HG02884 (cell line): ENCODE measurements around the gene RIBC2.
"Not testable (repeated sequence)": the region's sequence is repeated elsewhere in the genome, so short reads cannot be mapped to it uniquely, and the experiment has no call there.

Experiments
- ATAC-seq: cut with Tn5 transposase; IDR thresholded peaks from one replicate; pipeline ENCODE4 v1.9.1; 2021; ENCODE audit warnings: mild to moderate bottlenecking, moderate library complexity; ENCODE audit not compliant: unreplicated experiment

Gene RIBC2, protein sequence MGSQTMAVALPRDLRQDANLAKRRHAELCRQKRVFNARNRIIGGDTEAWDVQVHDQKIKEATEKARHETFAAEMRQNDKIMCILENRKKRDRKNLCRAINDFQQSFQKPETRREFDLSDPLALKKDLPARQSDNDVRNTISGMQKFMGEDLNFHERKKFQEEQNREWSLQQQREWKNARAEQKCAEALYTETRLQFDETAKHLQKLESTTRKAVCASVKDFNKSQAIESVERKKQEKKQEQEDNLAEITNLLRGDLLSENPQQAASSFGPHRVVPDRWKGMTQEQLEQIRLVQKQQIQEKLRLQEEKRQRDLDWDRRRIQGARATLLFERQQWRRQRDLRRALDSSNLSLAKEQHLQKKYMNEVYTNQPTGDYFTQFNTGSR

DNA sequence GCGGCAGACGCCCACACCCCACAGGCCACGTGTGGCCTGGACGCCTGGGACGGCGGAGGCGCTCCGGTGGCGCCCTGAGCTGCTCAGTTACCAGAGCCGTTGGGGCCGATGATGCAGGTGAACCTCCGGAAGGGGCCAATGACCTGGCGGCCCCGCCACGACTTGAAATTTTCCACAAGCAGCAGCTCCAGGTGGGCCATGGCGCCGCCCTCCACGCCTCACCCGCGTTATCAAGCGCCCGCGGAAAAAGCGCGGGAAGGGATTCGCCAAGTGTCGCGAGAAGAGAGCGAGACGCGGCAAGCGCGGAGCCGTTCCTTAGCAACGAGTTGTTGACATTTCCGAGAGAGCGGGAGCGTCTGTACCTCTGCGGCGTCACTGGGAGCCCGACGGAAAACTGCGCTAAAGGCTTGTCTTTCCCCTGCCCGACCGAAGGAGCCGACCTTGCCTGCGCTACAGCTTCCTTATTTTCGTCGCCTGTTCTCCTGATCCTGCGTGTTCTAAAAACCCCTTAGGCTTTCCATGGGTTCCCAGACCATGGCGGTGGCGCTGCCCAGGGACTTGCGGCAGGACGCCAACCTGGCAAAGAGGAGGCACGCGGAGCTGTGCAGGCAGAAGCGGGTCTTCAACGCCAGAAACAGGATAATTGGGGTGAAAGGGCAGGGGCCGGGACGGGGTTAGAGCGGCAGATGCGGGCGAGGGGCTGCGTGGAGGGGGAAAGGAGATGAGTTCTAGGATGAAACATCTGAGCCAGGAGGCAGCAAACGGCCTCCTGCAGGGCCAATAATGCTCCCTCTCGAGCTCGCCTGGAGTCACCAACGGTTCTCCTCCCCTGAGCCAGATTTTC lies at the start of gene RIBC2, which contains the start of gene SMC1B:
TSS of gene RIBC2 (plus strand) at position 326 of the 844 bp plus-strand sequence. CDS start at position 520, 194 bp downstream.
TSS of gene SMC1B (minus strand) at position 232 of the 844 bp plus-strand sequence. CDS start at position 200, 32 bp downstream.
- ATAC-seq = no peak

DNA sequence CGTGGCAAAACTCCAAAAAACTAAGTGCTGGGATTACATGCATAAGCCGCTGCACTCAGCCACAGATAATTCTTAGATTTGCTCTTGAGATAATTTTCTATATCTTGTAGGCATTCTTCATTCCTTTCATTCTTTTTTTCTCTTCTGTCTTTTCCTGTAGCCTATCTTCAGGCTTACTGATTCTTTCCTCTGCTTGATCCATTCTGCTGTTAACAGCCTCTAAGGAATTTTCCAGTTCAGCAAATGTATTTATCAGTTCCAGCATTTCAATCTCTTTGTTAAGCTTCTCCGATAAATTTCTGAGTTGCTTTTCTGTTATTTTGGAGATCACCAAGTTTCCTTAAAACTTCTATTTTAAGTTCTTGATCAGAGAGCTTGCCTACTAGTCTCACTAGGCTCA lies 46.8 kb upstream of the RIBC2 start:
- ATAC-seq = no peak

DNA sequence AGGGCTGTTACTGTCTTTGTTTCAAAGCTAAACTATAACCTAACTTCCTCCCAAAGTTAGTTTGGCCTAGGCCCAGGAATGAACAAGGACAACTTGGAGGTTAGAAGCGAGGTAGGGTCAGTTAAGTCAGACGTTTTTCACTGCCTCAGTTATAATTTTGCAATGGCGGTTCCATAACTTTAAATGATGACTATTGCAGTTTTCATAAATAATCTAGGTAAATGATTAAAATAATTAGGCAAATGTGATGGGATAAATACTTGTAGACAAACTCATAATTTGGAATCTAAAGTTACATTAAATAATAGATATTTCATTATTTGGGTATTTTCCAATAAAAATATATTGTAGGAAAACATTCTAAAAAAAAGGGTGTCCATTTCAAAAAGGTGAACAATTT lies 39.9 kb upstream of the RIBC2 start:
- ATAC-seq = not testable (repeated sequence)

DNA sequence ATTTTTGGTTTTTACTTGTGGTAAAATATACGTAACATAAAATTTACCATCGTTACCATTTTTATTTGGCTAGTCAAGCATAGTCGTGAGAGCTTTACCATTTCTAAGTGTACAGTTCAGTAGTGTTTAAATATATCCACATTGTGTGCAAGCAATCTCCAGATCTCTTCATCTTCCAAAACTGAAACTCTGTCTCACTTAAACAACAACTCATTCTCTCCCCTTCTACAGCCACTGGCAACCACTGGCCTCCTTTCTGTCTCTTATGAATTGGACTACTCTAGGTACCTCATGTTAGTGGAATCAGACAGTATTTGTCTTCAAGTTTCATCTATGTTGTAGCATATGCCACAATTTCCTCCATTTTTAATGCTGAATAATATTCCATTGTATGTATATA lies 37.5 kb upstream of the RIBC2 start:
- ATAC-seq = no peak

DNA sequence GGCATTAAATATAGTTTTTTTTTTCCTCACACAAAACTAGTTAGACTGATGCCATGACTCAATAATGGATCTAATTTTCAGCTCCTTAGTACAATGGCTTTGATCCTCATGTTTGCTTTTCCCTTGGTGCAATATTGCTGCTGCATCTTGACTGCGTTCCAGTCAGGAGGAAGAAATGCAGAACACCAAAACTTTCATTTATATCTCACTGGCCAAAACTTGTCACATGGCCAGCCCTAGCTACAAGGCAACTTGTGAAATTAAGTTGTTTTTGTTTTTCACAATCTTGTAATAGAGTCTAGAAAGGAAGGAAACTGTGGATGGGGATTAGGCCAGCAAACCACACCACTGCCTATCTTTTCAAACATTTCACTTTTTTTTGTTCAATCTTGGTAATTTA lies 36.8 kb upstream of the RIBC2 start:
- ATAC-seq = no peak

DNA sequence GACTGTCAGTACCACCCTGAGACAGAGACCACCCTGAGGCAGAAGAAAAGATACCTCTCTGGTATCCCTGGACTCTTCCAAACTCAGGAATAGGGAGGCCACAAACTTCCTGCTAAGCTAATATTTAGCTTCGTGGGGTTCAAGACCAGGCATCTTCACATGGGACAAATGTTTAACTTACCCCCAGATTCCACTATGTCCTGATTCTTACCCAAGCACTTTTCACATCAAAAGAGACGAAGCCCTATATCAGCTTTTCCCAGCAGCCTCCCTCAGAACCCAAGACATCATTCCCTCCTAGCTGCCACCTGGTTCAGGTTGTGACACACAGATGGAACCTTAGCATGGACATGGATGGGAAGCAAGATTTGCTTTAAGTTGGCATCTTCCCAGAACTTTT lies 32.1 kb upstream of the RIBC2 start:
- no peak for ATAC-seq

DNA sequence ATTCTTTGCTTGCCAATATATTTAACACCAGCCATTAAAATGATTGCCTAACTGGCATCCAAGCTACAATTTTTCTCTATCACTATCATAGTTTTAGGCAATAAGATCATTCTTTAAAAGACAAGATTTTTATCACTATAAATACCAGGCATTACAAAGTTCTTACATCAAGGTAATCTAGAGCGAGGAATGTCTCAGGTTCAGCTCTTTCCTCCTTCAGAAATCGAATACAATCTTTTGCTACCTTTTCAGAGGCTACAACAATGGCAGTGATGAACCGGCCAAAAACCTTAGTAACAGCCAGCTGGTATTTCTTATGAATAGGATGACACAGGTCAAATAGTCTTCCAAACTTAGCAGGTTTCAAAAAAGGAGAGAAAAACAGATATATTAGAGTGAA lies 23.9 kb upstream of the RIBC2 start:
- ATAC-seq = no peak

DNA sequence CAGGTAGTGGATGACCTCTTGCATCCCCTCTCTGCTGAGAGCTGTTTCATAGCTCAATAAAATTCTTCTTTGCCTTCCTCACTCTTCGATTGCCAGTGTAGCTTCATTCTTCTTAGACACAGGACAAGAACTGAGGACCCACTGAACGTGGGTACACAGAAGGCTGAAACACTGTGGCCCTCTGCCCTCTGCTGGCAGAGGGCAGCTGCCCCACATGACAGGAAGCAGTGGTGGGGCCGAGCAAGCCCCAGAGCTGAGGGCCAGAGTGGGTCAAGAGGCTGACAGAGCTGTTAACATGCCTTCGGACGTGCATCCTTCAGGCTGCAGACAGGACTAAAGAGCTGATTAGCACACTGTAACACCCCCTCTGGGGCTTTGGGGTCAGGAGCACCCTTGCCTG lies 15.7 kb upstream of the RIBC2 start:
- no peak for ATAC-seq

DNA sequence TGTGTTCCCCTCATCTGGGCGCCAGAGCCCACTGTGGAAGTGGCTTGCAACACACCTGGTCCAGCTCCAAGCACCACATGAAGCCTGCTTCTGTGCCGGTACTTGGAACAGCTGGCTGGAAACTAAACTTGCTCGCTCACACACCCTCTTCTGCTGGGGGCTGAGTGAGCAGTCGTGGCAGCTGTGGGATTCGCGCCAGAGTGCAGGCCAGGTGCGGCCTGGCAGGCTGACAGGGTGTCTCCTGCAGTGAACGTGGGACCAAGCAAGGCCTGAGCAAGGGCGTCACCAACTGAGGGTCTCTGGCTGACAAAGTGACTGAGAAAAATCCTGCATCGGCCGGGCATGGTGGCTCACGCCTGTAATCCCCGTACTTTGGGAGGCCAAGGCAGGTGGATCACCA lies 15.3 kb upstream of the RIBC2 start:
- ATAC-seq = no peak

DNA sequence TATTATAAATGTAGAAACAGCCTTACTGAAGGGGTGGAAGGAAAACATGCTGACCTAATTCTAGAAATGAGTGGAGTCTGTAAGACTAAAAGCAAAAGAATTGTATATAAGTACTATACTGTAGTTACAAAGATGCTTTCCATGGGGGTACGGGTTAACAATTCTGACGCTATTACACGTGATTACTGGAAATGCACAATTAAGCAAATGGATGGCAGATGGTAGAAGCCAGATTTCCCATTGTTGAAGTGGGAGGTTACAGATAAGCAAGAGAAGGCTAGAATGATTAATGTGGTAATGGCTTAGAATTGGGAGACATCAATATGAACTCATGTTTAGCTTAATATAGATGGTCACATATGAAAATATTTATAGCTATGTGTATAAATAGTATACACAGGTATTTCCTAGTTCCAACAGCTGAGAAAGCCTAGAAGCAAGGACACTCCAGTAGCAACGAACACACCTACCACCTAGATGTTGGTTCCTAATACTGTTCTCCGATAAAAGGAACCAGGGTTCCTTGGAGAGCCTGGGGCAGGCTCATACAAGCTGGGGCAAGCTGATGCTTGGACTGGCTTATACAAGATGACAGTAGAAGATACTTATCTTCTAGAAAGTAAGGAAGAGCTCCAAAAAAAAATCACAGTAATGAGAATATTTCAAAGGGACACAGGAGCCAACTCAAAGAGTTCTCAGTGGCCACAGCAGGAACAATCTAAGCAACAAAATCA lies 13.6 kb upstream of the RIBC2 start:
- ATAC-seq = no peak

DNA sequence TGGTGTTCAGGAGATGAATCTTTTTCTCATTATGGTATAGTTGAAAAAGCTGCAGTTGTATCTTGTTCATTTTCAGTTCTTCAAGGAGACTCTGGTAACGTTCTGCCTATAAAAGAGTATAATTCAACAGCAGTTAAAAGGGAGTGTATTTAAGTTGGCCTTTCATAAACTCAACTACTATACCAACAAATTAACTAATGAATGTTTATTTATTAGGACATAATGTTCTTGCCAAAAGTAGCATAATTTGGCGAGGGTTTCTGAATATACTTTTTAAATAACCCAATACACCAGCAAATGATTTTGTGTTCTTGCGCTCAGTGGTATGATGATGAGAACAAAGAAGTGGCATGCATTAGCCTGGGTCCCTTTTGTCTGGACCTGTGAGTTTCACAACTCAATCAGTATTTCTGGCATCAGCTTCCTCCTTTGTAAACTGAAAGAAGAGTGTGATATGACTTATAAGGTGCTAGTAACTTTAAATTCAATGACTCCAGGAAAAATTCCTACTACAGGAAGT lies 11.0 kb upstream of the RIBC2 start:
- no peak for ATAC-seq

DNA sequence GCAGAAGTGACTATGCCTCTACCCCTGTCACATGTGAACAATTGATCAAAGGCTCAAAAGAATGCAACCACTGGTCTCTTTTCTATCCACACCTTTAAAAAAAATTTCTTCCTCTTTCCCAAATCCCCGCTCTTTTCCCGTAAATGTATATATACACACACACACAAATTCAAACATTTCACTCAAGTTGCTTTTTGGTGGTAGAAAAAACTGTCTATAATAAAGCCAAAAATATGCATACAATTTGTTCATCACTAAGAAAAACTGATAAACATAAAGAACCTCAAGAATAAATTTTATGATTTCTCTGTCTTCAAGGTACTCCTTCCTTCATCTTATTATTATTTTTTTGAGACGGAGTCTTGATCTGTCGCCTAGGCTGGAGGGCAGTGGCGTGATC lies 5.7 kb upstream of the RIBC2 start:
- no peak for ATAC-seq

DNA sequence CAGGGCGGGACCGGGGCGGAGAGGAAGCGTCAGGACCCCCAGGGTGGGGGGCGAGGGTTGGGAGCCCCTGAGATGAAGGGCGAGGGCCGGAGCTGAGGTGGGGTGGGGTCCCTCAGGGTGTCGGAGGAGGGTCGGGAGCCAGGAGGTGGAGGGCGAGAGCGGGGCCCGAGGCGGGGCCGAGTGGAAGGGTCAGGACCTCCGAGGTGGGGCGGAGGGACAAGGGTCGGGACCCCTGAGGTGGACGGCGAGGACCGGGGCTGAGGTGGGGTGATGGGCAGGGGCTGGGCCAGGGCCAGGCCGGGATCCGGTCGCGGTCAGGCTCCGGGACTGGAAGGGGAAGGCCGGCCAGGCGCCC lies 503 bp upstream of the RIBC2 start:
- ATAC-seq = no peak

DNA sequence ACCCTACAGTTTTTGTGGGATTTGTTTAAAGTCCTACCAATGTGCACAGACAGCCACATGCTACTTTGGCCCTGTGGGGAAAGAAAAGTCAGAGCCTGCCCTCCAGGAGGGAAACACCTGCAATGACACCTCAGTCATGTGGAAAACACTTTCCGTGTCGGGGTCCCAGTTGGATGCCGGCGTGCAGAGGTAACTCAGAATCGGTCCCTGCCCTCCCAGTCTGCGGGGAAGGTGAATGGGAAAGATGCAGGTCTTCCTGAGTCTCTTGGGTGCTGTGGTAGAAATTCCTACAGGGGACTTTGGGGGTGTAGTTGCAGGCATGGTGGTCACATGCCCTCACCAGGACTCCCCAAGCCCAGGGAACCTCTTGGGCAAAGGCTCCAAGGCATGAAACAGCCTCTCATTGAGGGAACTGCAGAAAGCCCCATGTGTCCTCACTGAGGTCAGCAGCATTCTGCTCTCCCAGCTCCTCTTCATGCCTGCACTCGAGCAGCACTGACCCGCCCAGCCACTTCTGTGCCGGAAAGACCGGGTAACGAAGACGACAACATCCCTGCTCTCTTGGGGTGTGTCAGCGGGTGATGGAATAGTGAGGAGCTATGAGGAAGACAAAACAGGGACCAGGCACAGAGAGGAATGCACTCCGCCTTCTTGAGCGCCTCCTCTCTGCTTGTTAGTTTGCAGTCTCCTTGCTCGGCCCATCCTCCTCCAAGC lies 4.7 kb downstream of the RIBC2 start:
- ATAC-seq = no peak

DNA sequence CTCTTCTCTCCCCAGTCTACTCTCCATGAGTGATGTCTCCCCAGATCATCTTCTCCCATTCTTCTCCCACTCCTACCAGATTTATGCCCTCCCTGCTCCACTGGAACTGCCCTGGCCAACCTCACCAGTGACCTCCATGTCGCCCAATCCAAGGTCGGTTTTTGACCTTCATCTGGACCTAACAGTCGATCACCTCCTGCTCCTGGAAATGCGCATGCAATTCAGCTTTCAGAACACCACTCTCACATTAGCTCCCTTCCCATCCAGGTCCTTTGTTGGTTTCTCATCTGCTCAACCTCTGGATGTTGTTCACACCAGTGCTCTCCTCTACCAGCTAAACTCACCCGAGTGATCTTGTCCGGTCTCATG lies 5.3 kb downstream of the RIBC2 start:
- ATAC-seq = no peak

DNA sequence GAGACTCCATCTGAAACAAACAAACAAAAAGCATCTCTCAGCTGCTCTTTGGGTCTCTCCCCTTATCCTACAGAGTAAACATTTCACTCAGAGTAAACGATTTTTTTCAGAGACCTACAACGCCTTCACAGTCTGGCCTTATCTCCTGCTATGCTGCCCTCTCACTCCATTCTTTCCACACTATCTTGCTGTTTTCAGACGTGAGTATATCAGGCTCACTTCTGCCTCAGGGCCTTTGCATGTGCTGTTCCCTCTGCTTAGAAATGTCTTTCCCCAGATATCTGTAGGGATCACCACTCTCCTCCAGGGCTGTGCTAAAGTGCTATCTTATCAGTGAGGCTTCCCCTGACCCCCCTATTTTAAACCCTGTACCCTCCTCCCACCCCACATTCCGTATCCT lies 6.5 kb downstream of the RIBC2 start:
- no peak for ATAC-seq

DNA sequence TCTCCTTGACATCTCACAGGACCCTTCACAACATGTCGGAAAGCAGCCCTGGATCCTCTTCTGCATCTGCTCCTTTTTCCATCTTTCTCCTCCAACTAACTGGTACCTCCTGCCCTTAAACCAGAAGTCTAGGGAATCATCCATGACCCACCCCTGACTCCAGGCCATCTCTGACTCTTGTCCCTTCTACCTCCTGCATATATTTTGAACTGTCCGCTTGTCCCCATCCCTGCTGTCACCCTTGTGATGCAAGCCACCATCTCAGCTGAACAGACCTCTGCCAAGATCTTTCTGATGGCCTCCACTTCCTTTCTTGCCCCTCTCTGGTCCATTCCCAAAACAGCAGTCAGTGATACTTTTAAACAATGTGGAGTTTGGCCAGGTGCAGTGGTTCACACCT lies 7.0 kb downstream of the RIBC2 start:
- no peak for ATAC-seq

DNA sequence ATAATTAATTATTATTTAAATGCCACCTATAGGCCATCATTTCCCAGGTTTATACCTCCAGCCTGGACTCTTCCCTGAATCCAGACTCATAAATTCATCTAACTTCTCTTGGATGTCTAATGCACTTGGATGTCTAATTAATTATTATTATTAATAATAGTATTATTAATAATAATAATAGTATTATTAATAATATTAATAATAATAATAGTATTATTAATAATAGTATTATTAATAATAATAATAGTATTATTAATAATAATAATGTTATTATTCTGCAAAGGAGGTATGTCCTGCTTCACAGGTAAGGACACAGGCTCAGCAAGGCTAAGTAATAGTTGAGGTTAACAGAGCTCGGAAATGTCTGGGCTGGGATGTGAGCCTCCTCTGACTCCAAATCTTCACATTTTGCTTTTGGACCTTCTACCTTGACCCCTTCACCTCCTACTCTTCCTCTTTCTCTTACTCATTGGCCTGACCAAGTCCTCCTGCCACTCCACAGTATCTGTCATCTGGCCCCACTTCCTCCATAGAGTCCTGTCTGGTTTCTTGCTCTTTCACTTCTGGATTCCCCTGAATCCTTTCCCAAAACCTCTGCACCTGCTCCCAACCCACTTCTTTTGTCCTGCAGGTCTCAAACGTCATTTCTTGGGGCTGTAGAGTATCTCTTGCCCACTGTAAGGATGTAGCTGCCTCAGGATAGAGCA lies 8.0 kb downstream of the RIBC2 start:
- no peak for ATAC-seq

DNA sequence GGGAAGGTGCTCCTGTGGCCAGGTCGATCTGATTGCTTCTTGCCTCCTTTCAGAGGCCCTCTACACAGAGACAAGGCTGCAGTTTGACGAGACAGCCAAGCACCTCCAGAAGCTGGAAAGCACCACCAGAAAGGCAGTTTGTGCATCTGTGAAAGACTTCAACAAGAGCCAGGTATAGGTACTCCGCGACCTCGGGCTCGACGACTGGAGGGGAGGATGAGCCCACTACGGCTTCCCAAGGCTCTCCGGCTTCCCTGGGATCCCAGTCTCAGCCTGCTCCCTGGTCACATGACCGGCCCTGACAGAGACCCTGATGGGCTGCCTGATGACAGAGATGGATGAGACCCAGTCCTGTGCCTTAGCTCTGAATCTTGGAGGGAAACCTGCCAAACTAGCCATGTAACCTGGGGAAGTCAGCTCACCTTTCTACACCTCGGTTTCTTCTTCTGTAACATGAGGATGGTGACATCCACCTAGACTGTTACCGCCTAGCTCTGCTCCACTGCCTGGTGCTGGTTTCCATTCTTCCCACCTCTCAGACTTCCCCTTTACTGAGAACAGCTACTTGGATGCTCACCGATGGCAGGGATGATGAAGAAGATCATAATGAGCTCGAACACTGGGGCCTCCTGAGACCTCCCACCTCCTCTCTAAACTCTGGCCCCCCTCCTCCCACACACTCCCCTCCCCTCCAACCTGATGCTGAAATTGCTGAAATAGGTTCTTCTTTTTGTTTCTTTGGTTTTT lies 8.9 kb downstream of the RIBC2 start:
- no peak for ATAC-seq
